Umbilical cord (tissue), 2 donors: ENCODE measurements around the gene STBD1. TPM values are rescaled to one million over a fixed set of nuclear protein-coding genes. Genes with fewer than 3 reads are reported as not detected.
"Not testable (repeated sequence)": the region's sequence is repeated elsewhere in the genome, so short reads cannot be mapped to it uniquely, and the experiment has no call there.

Experiments used
- DNase-seq: peaks from one replicate; pipeline ENCODE4 v3.0.0-alpha.2; 2015; ENCODE audit warnings: low spot score
- total RNA-seq: library from RNA; depleted of rRNA; stranded (reverse); fragments of >200 nt; gene quantifications from one replicate; pipeline ENCODE4 v1.2.3, GENCODE V29; 2014; ENCODE audit warnings: low replicate concordance; ENCODE audit not compliant: insufficient read depth

The STBD1 gene
- total RNA-seq, 1 donor from 2014 or later = 29.1 TPM

- no peak for DNase-seq
Observed at GRCh38 chr4:76322236-76322635, 15.7 kb downstream of the STBD1 start.

GRCh38 chr4:76325072-76325471 is 18.5 kb downstream of the STBD1 start:
- no peak for DNase-seq

- no peak for DNase-seq
Observed at GRCh38 chr4:76326515-76326914, 20.0 kb downstream of the STBD1 start.

- DNase-seq = no peak
Observed at GRCh38 chr4:76334885-76335284, 28.4 kb downstream of the STBD1 start.

- DNase-seq = no peak
Observed at GRCh38 chr4:76339364-76339763, 32.8 kb downstream of the STBD1 start.

- peak; percentile 94 for DNase-seq
Observed at GRCh38 chr4:76341063-76341462, 34.5 kb downstream of the STBD1 start.

- no peak for DNase-seq
Observed at GRCh38 chr4:76342191-76342590, 35.7 kb downstream of the STBD1 start.

GRCh38 chr4:76342803-76343202 is 36.3 kb downstream of the STBD1 start:
- DNase-seq = no peak

GRCh38 chr4:76354517-76355473 is 48.3 kb downstream of the STBD1 start:
- no peak for DNase-seq

- no peak for DNase-seq
Observed at GRCh38 chr4:76357981-76358380, 51.4 kb downstream of the STBD1 start.

GRCh38 chr4:76359881-76360466 is 53.4 kb downstream of the STBD1 start:
- DNase-seq = not testable (repeated sequence)

Other genes starting within 250 kb of the STBD1 start
- 0.48 TPM for gene ART3, start 232.0 kb upstream of the STBD1 start, total RNA-seq
- 96.3 TPM for gene NUP54, start 158.3 kb upstream of the STBD1 start, total RNA-seq
- 173 TPM for gene SCARB2, start 92.9 kb upstream of the STBD1 start, total RNA-seq
- gene FAM47E, start 55.0 kb upstream of the STBD1 start, total RNA-seq = 4.3 TPM
- 2.9 TPM for gene CCDC158, start 114.4 kb downstream of the STBD1 start, total RNA-seq
- 33.2 TPM for gene SHROOM3, start 128.5 kb downstream of the STBD1 start, total RNA-seq